Measurements from ENCODE around the gene SNX30.

DNA sequence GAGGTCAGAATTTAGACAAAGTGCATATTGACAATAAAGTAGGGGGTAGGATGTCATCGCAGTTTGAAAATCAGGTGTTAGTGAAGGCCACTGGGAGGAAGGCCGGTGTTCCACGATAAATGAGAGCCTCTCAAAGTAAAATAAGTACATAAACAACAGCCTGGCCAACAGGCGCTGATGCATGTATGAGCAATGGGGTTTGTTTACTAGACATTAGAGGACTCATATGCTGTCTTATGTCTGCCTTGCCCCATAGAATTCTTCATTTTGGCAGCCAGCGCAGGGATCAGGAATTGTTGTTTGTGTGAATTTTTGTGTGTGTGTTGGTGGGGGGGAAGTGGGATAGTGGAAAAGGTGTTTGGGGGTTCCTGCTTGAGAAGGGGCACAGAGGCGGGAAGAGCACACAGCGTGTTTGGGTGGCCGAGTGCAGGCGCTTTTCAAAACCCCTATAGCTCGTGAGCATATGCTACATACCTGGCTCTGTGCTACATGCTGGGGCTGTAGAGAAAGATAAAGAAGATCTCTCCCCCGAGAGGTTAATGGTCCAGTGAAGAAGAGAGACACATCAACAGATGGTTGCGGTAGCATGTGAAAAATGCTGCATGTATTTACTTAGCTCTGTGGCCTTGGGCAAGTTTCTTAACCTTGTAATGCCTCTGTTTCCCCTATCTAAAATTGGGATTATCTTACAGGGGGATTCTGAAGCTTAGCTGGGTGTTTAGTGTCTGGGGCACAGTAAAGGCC lies 11.5 kb downstream of the SNX30 start:
- TF ChIP-seq, protein P1, sequence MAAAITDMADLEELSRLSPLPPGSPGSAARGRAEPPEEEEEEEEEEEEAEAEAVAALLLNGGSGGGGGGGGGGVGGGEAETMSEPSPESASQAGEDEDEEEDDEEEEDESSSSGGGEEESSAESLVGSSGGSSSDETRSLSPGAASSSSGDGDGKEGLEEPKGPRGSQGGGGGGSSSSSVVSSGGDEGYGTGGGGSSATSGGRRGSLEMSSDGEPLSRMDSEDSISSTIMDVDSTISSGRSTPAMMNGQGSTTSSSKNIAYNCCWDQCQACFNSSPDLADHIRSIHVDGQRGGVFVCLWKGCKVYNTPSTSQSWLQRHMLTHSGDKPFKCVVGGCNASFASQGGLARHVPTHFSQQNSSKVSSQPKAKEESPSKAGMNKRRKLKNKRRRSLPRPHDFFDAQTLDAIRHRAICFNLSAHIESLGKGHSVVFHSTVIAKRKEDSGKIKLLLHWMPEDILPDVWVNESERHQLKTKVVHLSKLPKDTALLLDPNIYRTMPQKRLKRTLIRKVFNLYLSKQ (tag by site-specific recombination; IDR thresholded peaks at IDR 0.05; ENCODE audit: borderline replicate concordance), result no peak
- TF ChIP-seq YY1 (tag by site-specific recombination; IDR thresholded peaks at IDR 0.05) (no peak), ZNF292 (tag by site-specific recombination; IDR thresholded peaks at IDR 0.05; ENCODE audit: borderline replicate concordance, low read depth) (no peak), ZNF311 (tag by site-specific recombination; IDR thresholded peaks at IDR 0.05; ENCODE audit: borderline replicate concordance) (no peak)
- TF ChIP-seq, protein P2, sequence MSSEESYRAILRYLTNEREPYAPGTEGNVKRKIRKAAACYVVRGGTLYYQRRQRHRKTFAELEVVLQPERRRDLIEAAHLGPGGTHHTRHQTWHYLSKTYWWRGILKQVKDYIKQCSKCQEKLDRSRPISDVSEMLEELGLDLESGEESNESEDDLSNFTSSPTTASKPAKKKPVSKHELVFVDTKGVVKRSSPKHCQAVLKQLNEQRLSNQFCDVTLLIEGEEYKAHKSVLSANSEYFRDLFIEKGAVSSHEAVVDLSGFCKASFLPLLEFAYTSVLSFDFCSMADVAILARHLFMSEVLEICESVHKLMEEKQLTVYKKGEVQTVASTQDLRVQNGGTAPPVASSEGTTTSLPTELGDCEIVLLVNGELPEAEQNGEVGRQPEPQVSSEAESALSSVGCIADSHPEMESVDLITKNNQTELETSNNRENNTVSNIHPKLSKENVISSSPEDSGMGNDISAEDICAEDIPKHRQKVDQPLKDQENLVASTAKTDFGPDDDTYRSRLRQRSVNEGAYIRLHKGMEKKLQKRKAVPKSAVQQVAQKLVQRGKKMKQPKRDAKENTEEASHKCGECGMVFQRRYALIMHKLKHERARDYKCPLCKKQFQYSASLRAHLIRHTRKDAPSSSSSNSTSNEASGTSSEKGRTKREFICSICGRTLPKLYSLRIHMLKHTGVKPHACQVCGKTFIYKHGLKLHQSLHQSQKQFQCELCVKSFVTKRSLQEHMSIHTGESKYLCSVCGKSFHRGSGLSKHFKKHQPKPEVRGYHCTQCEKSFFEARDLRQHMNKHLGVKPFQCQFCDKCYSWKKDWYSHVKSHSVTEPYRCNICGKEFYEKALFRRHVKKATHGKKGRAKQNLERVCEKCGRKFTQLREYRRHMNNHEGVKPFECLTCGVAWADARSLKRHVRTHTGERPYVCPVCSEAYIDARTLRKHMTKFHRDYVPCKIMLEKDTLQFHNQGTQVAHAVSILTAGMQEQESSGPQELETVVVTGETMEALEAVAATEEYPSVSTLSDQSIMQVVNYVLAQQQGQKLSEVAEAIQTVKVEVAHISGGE (tag by site-specific recombination; conservative IDR thresholded peaks at IDR 0.05; ENCODE audit: low read depth), result no peak
- TF ChIP-seq, protein P3, sequence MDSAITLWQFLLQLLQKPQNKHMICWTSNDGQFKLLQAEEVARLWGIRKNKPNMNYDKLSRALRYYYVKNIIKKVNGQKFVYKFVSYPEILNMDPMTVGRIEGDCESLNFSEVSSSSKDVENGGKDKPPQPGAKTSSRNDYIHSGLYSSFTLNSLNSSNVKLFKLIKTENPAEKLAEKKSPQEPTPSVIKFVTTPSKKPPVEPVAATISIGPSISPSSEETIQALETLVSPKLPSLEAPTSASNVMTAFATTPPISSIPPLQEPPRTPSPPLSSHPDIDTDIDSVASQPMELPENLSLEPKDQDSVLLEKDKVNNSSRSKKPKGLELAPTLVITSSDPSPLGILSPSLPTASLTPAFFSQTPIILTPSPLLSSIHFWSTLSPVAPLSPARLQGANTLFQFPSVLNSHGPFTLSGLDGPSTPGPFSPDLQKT (IDR thresholded peaks at IDR 0.05; ENCODE audit: borderline replicate concordance, low read depth, low read length), result no peak

Data from HEK293 (cell line).